ENCODE data around the gene GINS2. TPM values are rescaled to one million over a fixed set of nuclear protein-coding genes. Genes with fewer than 3 reads are reported as not detected.

Gene GINS2
- total and polyA plus RNA-seq, 12 donors: 0.06 to 7.5 (median 1.5) TPM

DNA sequence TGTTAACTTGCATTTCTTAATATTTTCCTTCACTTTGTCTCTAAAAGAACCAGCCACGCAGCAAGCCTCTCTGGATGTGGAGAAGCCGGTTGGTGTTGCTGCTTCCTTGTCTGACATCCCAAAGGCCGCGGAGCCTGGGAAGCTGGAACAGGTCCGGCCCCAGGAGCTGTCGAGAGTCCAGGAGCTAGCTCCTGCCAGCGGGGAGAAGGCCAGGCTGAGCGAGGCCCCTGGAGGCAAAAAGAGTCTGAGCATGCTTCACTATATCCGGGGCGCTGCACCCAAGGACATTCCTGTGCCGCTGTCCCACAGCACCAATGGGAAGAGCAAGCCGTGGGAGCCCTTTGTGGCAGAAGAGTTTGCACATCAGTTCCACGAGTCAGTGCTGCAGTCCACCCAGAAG lies 22.8 kb downstream of the GINS2 start:
- H3K4me3 ChIP-seq: no peak overlapping the region
- peak in 1 of 7 donors; percentile 14 for DNase-seq
- H3K36me3 ChIP-seq (replicated peaks in 1 of 2): peaks cover 0 to 99% of the 10 kb centered on the region in 2 donors
- H3K4me1 ChIP-seq (replicated peaks in 1 of 2): peaks cover 0 to 5% of the 10 kb centered on the region in 2 donors
- TF ChIP-seq CTCF (IDR thresholded peaks at IDR 0.05): no peak
- TF ChIP-seq POLR2A (IDR thresholded peaks at IDR 0.05): no peak
- intact Hi-C loops (cut with DNase I): no loop called here
- H3K9me3 ChIP-seq (replicated peaks in 1 of 3): no peaks in the 10 kb centered on the region
- no peaks in the 10 kb centered on the region for H3K27me3 ChIP-seq
- H3K27ac ChIP-seq: no peak overlapping the region
- WGBS, 4 donors: 89 to 95% (median 93%) methylated on average over 3 to 13 of the region's 13 CpGs

- Histone ChIP-seq H3K4me1 (replicated peaks in 1 of 2) (peaks cover 0 to 5% of the 10 kb centered on the region in 2 donors), H3K4me3 (no peak overlapping the region), H3K36me3 (replicated peaks in 1 of 2) (peaks cover 0 to 99% of the 10 kb centered on the region in 2 donors), H3K27me3 (no peaks in the 10 kb centered on the region), H3K9me3 (replicated peaks in 1 of 3) (no peaks in the 10 kb centered on the region), H3K27ac (no peak overlapping the region)
- no peak for TF ChIP-seq POLR2A (IDR thresholded peaks at IDR 0.05)
- no peak for TF ChIP-seq CTCF (IDR thresholded peaks at IDR 0.05)
- DNase-seq: peak in 1 of 7 donors; percentile 10
- intact Hi-C loops (cut with DNase I): no loop called here
- WGBS, 4 donors: 91 to 95% (median 94%) methylated on average over 11 to 12 of the region's 12 CpGs
These were observed 23.4 kb downstream of the GINS2 start for GRCh38 chr16:85665373-85665740.

GRCh38 chr16:85664580-85665372 lies 24.0 kb downstream of the GINS2 start:
- Histone ChIP-seq H3K4me3 (no peak overlapping the region), H3K27ac (peak overlapping the region in 1 of 5 donors; percentile 52), H3K27me3 (no peaks in the 10 kb centered on the region), H3K36me3 (replicated peaks in 1 of 2) (peaks cover 0 to 93% of the 10 kb centered on the region in 2 donors), H3K4me1 (replicated peaks in 1 of 2) (peaks cover 4 to 9% of the 10 kb centered on the region in 2 donors), H3K9me3 (replicated peaks in 1 of 3) (no peaks in the 10 kb centered on the region)
- peak in 1 of 7 donors; percentile 12 for DNase-seq
- TF ChIP-seq POLR2A (IDR thresholded peaks at IDR 0.05): no peak
- TF ChIP-seq CTCF (IDR thresholded peaks at IDR 0.05): no peak
- 79 to 94% (median 92%) methylated on average over 26 to 27 of the region's 27 CpGs for WGBS, 4 donors
- intact Hi-C loops (cut with DNase I): loop anchor here in 1 of 2 donors (5.0 kb wide), 1 partner anchor 53 kb away; no protein-coding TSS in a partner anchor

DNA sequence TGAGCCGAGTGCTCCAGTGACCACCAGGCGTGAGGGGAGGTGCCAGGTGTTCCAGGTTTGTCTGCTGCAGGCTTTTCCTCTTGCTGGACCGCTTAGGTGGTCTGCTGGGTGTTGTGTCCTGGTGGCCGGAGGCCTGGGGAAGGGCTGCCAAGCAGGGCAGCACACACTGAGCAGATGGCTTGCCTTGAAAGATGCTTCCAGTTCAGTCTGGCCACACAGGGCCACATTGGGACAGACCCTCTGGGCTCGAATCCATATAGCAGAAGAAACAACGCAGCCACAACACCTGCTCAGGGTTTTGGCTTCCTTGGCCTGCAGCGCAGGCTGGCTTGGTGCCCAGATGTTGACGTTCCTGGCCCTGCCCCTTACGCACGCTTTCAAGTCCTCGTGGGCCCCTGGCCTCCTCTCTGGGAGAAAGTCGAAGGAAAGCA lies 24.8 kb downstream of the GINS2 start:
- Histone ChIP-seq H3K36me3 (replicated peaks in 1 of 2) (peaks cover 0 to 90% of the 10 kb centered on the region in 2 donors), H3K9me3 (replicated peaks in 1 of 3) (no peaks in the 10 kb centered on the region), H3K4me3 (no peak overlapping the region), H3K4me1 (replicated peaks in 1 of 2) (peaks cover 4 to 15% of the 10 kb centered on the region in 2 donors), H3K27me3 (no peaks in the 10 kb centered on the region), H3K27ac (peak overlapping the region in 2 of 5 donors; percentile 40 to 52)
- peak; percentile 50 to 88 (median 72) for DNase-seq
- intact Hi-C loops (cut with DNase I): loop anchor here in 1 of 2 donors (5.0 kb wide), 1 partner anchor 53 kb away; no protein-coding TSS in a partner anchor
- no peak for TF ChIP-seq CTCF (IDR thresholded peaks at IDR 0.05)
- TF ChIP-seq POLR2A (IDR thresholded peaks at IDR 0.05): no peak
- 54 to 65% (median 61%) methylated on average over 12 of the region's 12 CpGs for WGBS, 4 donors

Measured in adrenal gland (tissue), 12 donors.